GM04503 (cell line): Measurements from ENCODE around the gene ZSCAN25.
A peak's percentile ranks its signal among the peaks of the same experiment; 100 is the strongest.
"Not testable (repeated sequence)": the region's sequence is repeated elsewhere in the genome, so short reads cannot be mapped to it uniquely, and the experiment has no call there.

Experiments used
- DNase-seq: peaks from one replicate; pipeline ENCODE4 v3.0.0-alpha.2; 2012; ENCODE audit warnings: low read depth

The ZSCAN25 gene

DNA sequence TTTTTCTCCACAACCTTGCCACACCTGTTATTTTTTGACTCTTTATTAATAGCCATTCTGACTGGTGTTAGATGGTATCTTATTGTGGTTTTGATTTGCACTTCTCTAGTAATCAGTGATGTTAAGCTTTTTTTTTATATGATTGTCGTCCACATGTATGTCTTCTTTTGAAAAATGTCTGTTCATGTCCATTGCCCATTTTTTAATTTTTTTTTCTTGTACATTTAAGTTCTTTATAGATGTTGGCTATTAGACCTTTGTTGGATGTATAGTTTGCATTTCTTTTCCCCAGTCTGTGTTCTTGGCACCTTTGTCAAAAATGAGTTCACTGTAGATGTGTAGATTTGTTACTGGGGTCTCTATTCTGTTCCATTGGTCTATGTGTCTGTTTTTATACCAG lies 28.8 kb downstream of the ZSCAN25 start:
- no peak for DNase-seq

DNA sequence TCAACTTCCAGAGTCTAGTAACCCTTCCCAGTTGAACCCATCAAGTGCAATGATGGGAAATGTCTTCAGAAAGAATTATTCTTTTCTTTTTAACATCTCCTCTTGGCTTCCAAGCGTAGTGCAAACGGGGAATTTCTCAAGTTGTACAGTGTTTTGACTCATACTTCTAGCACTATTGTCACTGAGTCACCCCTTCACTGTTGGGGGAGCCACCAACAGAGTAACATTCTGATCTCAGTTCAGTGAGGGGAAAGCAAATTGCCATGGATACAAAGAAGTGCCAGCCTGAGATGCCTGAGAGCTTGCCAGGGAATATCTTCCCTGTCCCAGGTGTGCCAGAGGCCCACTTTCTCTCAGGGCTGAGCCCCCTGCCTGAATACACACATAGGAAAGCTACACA lies 32.1 kb downstream of the ZSCAN25 start:
- DNase-seq: no peak

DNA sequence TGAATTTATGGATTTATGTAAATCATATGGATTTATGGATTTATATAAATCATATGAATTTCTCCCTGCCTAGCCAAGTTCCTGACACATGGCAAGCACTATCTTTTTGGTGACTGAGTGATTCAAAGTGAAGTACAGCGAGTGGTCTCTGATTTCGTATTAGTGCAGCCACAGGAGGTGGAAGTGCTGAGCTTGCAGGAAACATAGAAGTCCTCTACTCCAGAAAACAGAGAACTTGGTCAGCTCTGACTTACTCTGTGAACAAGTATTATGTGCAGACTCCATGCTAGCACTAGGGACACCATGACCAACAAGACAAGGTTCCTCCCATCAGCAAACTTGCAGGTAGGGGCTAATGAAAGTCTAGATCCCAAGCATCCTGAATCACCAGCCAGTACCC lies 34.5 kb downstream of the ZSCAN25 start:
- no peak for DNase-seq

DNA sequence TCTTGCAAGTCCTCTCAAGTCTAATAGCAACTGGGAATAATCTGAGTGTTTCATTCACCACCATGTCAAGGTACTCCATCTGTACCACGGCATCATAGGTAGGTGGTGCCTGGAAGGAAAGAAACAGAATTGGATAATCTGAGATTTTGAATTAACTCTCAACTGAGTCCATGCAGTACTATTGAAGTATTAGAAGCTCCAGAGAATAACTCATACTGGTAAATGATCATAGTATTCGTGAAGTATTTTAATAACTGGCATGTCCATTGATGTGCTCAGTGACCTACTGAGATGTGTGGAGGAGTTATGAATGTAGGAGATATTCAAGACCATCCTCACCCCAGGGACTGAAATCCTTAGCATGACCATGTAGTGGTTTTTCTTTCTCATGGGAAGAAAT lies 35.9 kb downstream of the ZSCAN25 start:
- no peak for DNase-seq

DNA sequence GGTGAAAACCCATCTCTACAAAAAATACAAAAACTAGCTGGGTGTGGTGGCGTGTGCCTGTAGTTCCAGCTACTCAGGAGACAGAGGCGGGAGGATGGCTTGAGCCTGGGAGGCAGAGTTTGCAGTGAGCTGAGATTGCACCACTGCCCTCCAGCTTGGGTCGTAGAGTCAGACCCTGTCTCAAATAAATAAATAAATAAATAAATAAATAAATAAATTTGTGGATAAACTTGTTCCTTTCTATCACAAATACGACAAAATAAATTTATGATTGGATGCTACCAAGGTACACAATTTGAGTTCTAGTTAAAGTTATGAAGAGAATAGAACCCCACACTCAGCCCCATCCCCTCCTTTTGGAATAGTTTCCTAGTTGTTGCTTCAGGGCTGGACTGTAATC lies 36.5 kb downstream of the ZSCAN25 start:
- not testable (repeated sequence) for DNase-seq

DNA sequence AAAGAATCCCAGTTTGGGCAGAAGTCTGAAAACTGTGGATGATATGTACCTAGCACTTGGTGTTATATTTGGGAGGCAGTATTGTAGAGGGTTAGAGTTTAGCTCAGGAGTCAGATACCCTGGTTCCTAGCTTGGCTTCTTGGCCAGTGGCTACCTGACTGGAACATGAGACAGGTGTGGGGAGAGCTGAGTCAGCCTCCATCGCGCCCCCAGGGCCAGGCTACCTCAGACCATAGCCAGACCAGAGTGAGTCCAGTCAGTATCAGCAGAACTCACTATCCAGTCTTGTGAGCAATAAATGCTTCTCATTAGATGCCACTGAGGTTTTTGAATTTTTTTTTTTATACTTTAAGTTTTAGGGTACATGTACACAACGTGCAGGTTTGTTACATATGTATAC lies 37.0 kb downstream of the ZSCAN25 start:
- DNase-seq: no peak

DNA sequence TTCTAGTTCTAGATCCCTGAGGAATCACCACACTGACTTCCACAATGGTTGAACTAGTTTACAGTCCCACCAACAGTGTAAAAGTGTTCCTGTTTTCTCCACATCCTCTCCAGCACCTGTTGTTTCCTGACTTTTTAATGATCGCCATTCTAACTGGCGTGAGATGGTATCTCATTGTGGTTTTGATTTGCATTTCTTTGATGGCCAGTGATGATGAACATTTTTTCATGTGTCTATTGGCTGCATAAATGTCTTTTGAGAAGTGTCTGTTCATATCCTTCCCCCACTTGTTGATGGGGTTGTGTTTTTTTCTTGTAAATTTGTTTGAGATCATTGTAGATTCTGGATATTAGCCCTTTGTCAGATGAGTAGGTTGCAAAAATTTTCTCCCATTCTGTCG lies 37.9 kb downstream of the ZSCAN25 start:
- not testable (repeated sequence) for DNase-seq

DNA sequence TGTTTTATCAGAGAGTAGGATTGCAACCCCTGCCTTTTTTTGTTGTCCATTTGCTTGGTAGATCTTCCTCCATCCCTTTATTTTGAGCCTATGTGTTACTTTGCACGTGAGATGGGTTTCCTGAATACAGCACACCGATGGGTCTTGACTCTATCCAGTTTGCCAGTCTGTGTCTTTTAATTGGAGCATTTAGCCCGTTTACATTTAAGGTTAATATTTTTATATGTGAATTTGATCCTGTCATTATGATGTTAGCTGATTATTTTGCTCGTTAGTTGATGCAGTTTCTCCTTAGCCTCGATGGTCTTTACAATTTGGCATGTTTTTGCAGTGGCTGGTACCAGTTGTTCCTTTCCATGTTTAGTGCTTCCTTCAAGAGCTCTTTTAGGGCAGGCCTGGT lies 41.1 kb downstream of the ZSCAN25 start:
- DNase-seq: not testable (repeated sequence)

DNA sequence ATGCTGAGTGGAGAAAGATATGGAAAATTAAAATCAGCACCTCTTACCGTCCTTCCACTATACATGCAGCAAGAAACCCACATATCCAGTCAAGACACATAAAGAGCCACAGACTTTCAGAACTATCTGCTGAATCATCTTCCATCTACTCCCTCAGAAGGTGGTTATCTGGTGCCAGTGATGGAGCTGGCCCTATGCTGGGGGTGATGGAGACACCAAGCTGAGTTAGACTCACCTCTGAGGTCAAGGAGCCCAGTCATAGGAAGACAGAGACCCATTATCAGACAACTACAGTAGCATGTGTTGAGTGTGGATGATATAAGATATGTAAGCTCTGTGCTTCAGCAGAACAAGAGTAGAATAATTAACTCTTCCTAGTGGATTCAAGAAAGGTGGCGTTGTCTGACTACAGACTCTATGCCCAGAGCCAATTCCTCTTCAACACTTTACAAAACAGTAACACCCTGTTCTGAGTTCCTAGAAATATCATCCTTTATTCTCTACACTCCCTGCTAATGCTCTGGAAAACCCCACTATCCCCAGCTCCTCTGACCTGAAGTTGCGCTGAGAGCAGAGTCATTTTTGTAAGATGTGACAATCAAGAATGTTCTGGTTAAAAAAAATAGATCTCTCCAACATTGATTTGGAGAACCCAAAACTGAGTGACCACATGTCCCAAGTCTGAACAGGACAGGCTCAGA lies 48.7 kb downstream of the ZSCAN25 start:
- no peak for DNase-seq

DNA sequence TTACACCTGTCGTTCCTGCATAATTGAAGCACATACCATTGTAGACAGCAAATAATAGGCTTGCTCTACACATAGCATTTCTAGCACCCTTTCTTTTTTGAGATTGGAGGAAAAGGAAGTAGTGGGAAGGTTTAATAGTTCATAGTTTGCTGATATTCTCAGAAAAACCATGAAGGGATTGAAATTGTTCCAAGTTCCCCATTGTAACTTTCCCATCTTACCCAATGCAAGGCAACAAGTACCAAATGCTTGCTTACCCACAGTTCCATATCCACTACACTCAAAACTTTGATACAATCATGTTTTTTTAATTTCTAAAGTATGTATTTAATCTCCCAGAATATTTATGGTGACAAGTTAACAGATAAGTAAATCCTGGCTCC lies 49.3 kb downstream of the ZSCAN25 start:
- DNase-seq: no peak

DNA sequence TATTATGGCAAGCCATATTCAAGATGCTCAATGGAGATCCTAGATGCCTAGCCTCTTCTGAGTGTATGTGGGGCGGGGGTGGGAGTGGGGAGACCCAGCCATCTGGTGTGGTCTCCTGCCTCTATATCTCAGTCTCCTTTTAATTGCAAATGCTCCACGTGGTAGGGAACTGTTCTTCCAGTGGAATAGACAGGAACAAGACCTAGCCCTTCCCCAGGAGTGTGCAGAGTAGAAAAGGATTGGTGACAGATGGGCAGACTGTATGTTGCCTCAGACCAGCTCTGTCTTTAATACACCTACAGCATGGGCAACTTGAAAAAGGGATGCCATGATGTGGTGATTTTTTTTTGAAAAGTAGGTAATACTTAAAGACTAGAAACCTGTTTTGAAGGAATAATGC lies 50.4 kb downstream of the ZSCAN25 start:
- no peak for DNase-seq

DNA sequence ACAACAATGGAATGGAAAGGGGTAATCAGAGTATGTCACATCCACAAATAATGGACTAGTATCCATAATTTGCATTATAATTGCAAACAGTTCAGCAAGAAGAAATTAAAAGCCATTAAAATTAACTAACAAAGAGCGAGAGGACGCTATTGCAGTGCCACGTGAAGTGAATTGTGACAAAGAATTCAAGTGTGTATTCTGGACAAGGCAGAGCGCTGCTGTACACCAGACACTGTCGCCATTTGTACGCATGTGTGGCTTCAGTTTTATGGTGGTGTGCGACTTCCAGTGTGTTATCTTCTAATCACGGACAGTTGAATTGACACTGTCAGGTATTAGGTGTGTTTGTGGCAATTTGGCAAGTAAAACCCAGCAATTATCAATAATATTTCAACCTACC lies 51.8 kb downstream of the ZSCAN25 start:
- no peak for DNase-seq

DNA sequence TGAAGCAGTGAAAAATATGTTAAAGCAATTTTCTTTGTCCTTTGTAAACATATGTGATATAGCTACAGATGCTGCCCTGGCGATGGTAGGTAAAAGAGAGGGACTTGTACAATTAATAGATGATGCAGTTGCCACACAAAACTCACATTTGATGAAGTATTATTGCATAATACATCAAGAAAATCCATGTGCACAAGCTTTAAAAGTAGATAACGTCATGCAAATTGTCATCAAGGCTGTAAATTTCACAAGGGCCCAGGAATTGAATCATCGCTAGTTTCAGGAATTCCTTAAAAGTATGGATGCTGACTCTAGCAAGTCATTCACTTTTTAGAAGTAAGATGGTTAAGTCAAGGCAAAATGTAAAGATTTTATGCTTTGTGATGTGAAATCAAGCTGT lies 53.0 kb downstream of the ZSCAN25 start:
- DNase-seq: peak; percentile 30

DNA sequence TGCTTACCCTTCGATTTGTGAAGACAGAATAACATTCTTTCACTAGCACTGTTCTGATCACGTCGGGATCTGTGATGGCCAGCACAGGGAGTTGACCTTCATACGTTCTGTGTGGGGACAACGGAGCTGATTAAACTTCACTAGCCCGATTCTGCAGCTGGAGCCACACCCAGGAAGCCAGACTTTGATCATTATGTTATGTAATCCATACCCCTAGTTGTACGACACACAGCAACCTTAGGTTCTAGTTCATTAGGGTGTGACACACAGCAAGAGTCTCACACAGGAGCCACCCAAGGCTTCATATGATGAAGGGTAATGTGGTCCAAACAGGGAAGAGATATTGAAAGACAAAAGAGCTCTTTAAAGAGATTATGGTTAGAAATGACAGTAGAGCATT lies 55.8 kb downstream of the ZSCAN25 start:
- DNase-seq: no peak

DNA sequence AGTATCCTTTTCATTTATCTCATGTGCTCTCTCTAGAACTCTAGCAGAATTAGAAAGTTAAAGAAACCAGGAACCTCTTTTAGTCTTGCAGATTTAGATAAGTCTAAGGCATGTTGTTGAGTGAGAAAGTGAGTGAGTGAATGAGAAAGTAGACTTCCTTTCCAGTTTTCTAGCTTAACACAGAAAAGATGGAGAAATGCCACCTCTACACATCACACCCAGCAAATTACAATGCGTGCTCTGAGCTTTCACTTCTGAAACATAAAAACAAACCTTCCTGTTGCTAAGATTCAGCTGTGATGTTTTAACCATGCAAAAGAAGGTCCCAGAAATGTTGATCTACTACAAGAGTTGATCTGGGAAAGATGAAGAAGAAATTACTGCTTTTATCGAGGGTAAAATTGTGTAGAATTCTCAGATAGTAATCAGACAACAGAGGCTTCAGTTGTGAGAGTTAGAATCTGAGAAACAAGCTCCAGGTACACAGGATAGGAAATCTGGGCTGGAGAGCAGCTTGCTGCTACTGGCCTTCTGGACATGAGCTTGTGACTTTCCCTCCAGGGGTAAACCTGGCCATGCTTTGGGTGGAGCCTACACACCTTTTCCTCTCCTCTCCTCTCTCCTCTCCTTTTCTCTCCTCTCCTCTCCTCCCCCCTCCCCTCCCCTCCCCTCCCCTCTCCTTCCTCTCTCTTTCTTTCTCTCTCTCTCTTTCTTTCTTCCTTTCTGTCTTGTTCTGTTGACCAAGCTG lies 58.4 kb downstream of the ZSCAN25 start:
- DNase-seq: no peak

DNA sequence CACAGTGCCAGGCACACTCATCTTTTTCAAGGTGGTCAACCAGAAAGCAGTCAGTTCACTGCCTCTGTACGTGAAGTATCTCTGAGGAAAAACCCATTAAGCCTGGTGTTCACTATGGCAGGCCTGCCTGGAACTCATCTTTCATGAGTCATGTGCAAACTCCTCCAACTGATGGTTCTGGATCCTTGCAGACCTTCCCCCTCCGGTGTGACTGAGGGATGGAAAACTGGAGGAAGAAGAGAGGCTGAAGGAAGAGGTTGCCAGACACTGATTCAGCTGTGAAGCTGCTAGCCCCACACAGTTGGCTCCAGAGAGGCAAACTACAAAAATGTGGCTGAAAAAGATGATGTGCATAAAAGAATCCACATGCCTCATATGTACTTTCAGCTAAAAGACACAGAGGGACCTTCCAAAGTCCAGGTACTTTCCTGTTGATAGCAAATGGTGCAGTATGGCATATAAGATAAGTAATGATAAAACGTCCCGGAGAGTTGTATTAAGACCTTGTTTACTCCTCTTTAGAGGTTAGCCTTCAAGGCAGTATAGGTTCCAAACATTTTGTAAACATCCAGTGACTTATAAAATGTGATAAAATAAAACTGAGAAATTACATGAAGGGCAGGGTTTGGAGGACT lies 60.4 kb downstream of the ZSCAN25 start:
- DNase-seq: peak; percentile 3

DNA sequence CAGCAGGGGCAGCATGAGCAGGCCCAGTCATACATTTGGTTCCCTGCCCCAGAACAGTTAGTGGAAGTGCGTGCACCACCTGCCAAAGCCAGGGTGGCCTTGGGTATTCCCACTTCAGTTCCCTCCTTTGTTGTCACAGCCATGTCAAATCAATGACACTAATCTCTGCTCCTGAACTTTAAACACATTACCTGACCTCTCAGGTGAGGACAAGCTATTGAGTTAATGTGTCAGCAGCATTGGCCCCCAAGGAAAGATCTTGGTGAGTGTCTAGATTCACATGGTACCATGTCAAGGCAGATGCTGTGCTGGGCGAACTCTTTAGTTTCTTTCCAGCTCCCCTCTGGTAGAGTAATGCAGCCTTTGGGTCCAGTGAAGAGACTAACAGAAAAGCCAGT lies 60.9 kb downstream of the ZSCAN25 start:
- no peak for DNase-seq

DNA sequence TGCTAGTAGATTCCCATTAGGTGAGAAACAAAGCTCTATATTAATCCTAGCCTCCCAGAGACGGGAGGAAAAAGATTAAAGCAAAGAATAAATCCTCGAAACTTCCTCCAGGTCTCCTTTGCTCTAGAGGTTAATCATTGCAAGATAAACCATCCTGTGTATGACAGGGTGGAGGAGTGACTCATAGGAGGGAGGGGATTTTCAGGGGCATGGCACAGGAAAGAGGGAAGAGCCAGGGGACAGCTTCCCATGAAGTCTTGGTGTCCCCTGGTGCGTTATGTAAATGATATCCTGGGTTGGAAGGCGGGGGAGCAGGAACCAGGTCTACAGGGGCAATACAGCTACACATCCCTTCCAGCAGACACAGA lies 62.3 kb downstream of the ZSCAN25 start:
- no peak for DNase-seq

DNA sequence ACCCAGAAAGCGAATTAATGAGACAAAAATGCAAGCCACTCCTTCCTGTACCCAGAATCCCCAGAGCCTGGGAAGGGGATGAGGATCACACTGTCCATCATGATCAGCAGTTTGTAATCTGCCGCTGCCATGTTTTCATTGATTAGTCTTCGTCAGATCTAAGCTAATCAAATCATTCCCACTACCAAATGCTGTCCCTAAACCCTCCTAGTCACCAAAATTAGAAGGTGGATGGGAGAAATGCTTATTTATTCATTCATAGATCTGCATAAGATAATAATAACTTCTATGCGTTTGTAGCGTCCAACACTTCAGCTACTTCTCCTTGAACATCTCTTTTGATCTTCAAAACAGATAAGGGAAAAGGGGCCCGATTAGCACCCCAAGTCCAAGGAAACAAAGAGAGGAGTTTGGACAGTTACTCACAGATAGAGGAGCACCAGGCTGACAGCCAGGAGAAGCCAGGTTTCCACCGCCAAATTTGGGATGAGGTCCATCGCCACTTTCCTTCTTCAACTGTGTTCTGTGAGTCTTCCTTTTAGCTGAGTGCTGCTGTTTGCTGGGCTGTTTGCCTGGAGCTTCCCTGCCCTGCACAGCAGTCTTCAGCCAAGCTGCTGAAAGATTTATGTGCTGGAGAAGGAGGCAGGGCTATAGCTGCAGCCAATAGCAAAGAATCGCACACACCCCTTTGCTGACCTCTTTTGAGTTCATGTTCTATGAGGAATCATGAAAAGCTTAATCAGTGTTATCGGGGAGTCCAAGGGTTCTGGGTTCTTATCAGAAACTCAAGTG lies 62.9 kb downstream of the ZSCAN25 start, which contains the start of gene CYP3A5:
TSS of gene CYP3A5 (minus strand) at position 597 of the 792 bp plus-strand sequence. CDS start at position 497, 100 bp downstream.
- DNase-seq: no peak
